ENCODE results near the gene MCOLN3. TPM values are rescaled to one million over a fixed set of nuclear protein-coding genes. Genes with fewer than 3 reads are reported as not detected.

The MCOLN3 gene
- total and polyA plus RNA-seq, 9 of the 15 experiments (the other 6 are each of a cell fraction or from before 2014, with no cell fraction given): 0.04 to 0.05 TPM; not detected in 7

DNA sequence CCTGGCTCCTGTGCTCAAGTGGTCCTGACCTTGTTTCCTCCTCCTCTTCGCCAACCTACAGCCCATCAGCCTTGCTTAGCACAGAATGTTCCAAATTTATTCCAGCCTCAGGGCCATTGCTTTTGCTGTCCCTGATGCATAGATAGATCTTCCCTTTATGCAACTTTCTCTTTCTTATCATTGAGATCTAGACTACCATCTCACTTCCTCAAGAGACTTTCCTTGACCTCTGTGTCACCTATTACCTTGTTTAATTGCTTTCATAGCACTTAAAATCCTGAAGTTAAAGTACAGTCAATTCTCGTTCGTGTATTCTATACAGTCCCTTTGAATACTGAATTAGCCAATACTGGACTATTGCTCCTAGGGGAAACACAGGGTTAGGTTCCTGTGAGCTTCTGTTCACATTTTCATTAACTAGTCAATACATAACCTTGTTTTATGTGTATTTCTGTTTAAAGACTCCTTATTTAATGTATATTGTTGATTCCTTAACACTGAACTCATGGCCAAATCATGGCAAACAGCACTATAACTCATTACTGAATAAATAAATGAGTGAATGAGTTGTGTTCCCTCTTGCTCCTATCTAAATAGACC is 26.2 kb upstream of the MCOLN3 start (continued):
- TF ChIP-seq NFATC3 (IDR thresholded peaks at IDR 0.05) (no peak), ETV6 (IDR thresholded peaks at IDR 0.05; ENCODE audit: borderline replicate concordance in 1 of 2, low read depth in 2 of 2, low read length in 1 of 2) (no peak), ETV6 (CRISPR knock-in tag; IDR thresholded peaks at IDR 0.05; ENCODE audit: borderline replicate concordance) (no peak), FIP1L1 (IDR thresholded peaks at IDR 0.05; ENCODE audit: low read depth, low read length, poor library complexity, severe bottlenecking) (no peak)

DNA sequence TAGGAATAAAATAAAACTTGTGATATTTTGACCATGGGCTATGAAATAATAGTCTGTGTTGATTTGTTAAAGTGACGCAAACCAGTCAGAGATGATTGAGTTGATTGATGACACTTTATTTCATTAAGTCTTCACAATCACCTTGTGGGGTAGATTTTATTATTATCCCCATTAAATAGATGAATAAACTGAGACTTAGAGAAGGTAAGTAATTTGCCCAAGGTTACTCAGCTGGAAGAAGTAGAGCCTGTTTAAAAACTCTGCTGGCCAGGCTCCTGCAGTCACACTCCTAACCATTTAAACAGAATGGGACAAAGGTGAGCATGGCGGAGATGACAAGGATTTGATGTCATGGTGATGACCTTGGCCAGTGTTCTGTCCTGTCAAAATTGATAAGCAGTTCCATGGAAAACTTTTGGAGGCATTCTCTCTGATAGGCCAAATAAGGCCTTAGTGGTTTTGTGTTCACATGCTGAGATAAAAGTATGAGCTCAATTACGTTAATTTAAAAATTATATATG is 22.7 kb upstream of the MCOLN3 start:
- H3K4me3 ChIP-seq: no peak overlapping the region
- peaks cover 0 to 4% of the 10 kb centered on the region in 2 experiments; a peak in 2 of 5 replicates for H3K27me3 ChIP-seq (ENCODE audit: control insufficient read depth in 2 of 2, insufficient read depth in 2 of 2, low read length in 2 of 2)
- H3K27ac ChIP-seq (ENCODE audit: extremely low read depth, low read depth, low read length): no peak overlapping the region
- H3K36me3 ChIP-seq (ENCODE audit: control insufficient read depth, insufficient read depth, low read length): no peaks in the 10 kb centered on the region
- no peak for FAIRE-seq
- DNase-seq (ENCODE audit: extremely low read depth in 1 of 4, low spot score in 3 of 4): no peak
- intact Hi-C loops (cut with micrococcal nuclease) (no loop called here), in situ Hi-C loops (cut with MboI) (no loop called here)
- no peak for ATAC-seq
- no peaks in the 10 kb centered on the region for H3K4me1 ChIP-seq (replicated peaks in 1 of 2; ENCODE audit: control insufficient read depth in 2 of 2, insufficient read depth in 2 of 2, low read length in 2 of 2)
- H3K79me2 ChIP-seq (ENCODE audit: control insufficient read depth, insufficient read depth, low read length): no peaks in the 10 kb centered on the region
- H2AFZ ChIP-seq (ENCODE audit: low read depth, low read length): no peak overlapping the region
- ChIA-PET CTCF (ENCODE audit: low intra/inter-chr PET ratio) (no interaction called here), POLR2A (interaction anchor here (1.3 kb wide), 1 partner anchor 38 kb away, joined by 3 read pairs; no protein-coding TSS in a partner anchor)
- WGBS (ENCODE audit: insufficient coverage, low coverage, missing lambda C conversion rate): 10% methylated on average over 3 of the region's 3 CpGs
- H3K9ac ChIP-seq (ENCODE audit: insufficient read depth in 1 of 2, low read depth in 2 of 2, low read length in 2 of 2): no peak overlapping the region
- BruUV-seq (replicated peaks): no TSS peak
- no peak overlapping the region for H3K4me2 ChIP-seq (ENCODE audit: insufficient read depth, low read length)
- no peaks in the 10 kb centered on the region for H3K9me1 ChIP-seq (ENCODE audit: control insufficient read depth, insufficient read depth, low read length)
- H4K20me1 ChIP-seq (replicated peaks; ENCODE audit: control insufficient read depth, insufficient read depth, low read length): no peaks in the 10 kb centered on the region
- H3K9me3 ChIP-seq (replicated peaks; ENCODE audit: control insufficient read depth, insufficient read depth, low read depth, low read length): no peaks in the 10 kb centered on the region
- TF ChIP-seq THRAP3 (IDR thresholded peaks at IDR 0.05; ENCODE audit: borderline replicate concordance): no peak
- TF ChIP-seq ZC3H4 (CRISPR knock-in tag; IDR thresholded peaks at IDR 0.05; ENCODE audit: borderline replicate concordance): no peak
- no peak for TF ChIP-seq DMBX1 (CRISPR knock-in tag; IDR thresholded peaks at IDR 0.05; ENCODE audit: borderline replicate concordance)
- TF ChIP-seq, protein P1, sequence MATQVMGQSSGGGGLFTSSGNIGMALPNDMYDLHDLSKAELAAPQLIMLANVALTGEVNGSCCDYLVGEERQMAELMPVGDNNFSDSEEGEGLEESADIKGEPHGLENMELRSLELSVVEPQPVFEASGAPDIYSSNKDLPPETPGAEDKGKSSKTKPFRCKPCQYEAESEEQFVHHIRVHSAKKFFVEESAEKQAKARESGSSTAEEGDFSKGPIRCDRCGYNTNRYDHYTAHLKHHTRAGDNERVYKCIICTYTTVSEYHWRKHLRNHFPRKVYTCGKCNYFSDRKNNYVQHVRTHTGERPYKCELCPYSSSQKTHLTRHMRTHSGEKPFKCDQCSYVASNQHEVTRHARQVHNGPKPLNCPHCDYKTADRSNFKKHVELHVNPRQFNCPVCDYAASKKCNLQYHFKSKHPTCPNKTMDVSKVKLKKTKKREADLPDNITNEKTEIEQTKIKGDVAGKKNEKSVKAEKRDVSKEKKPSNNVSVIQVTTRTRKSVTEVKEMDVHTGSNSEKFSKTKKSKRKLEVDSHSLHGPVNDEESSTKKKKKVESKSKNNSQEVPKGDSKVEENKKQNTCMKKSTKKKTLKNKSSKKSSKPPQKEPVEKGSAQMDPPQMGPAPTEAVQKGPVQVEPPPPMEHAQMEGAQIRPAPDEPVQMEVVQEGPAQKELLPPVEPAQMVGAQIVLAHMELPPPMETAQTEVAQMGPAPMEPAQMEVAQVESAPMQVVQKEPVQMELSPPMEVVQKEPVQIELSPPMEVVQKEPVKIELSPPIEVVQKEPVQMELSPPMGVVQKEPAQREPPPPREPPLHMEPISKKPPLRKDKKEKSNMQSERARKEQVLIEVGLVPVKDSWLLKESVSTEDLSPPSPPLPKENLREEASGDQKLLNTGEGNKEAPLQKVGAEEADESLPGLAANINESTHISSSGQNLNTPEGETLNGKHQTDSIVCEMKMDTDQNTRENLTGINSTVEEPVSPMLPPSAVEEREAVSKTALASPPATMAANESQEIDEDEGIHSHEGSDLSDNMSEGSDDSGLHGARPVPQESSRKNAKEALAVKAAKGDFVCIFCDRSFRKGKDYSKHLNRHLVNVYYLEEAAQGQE (IDR thresholded peaks at IDR 0.05; ENCODE audit: borderline replicate concordance): no peak
- TF ChIP-seq, protein P1 (CRISPR knock-in tag; IDR thresholded peaks at IDR 0.05; ENCODE audit: low read depth): no peak
- TF ChIP-seq POLR2G (IDR thresholded peaks at IDR 0.05; ENCODE audit: low read depth, low read length): no peak
